ENCODE measurements around the gene LDLRAD1. TPM values are rescaled to one million over a fixed set of nuclear protein-coding genes. Genes with fewer than 3 reads are reported as not detected.

LDLRAD1 gene
- total and polyA plus RNA-seq, 9 donors, result 0.05 to 49.6 (median 0.48) TPM; not detected in 2

- no peak for DNase-seq
- WGBS, 3 donors, result 65 to 67% (median 66%) methylated on average over 5 of the region's 5 CpGs
- TF ChIP-seq POLR2A (IDR thresholded peaks at IDR 0.05) (no peak), CTCF (IDR thresholded peaks at IDR 0.05) (no peak), EP300 (IDR thresholded peaks at IDR 0.05) (no peak)
- no peaks in the 10 kb centered on the region for H3K9me3 ChIP-seq
- H3K27me3 ChIP-seq, result no peaks in the 10 kb centered on the region
- H3K36me3 ChIP-seq, result no peaks in the 10 kb centered on the region
- H3K4me3 ChIP-seq, result no peak overlapping the region
- intact Hi-C loops (cut with DNase I), result no loop called here
- peaks cover 5% of the 10 kb centered on the region for H3K4me1 ChIP-seq (ENCODE audit: insufficient read depth)
- H3K27ac ChIP-seq, result no peak overlapping the region
These were observed 29.7 kb upstream of the LDLRAD1 start for GRCh38 chr1:54047384-54048305.

- no peak for DNase-seq
- H3K4me3 ChIP-seq, result no peak overlapping the region
- no peaks in the 10 kb centered on the region for H3K27me3 ChIP-seq
- peaks cover 5% of the 10 kb centered on the region for H3K4me1 ChIP-seq (ENCODE audit: insufficient read depth)
- H3K36me3 ChIP-seq, result no peaks in the 10 kb centered on the region
- no peak for TF ChIP-seq CTCF (IDR thresholded peaks at IDR 0.05)
- no peak for TF ChIP-seq EP300 (IDR thresholded peaks at IDR 0.05)
- no peak for TF ChIP-seq POLR2A (IDR thresholded peaks at IDR 0.05)
- 53 to 61% (median 61%) methylated on average over 7 of the region's 7 CpGs for WGBS, 3 donors
- no peaks in the 10 kb centered on the region for H3K9me3 ChIP-seq
- intact Hi-C loops (cut with DNase I), result no loop called here
- no peak overlapping the region for H3K27ac ChIP-seq
These were observed 28.8 kb upstream of the LDLRAD1 start for GRCh38 chr1:54046671-54047383.

GRCh38 chr1:54045496-54045895 is 27.5 kb upstream of the LDLRAD1 start:
- DNase-seq, result no peak
- Histone ChIP-seq H3K27me3 (no peaks in the 10 kb centered on the region), H3K9me3 (no peaks in the 10 kb centered on the region), H3K36me3 (no peaks in the 10 kb centered on the region), H3K4me1 (ENCODE audit: insufficient read depth) (peaks cover 4% of the 10 kb centered on the region), H3K4me3 (no peak overlapping the region), H3K27ac (no peak overlapping the region)
- WGBS, 3 donors, result 83 to 91% (median 87%) methylated on average over 2 of the region's 2 CpGs
- intact Hi-C loops (cut with DNase I), result no loop called here
- no peak for TF ChIP-seq EP300 (IDR thresholded peaks at IDR 0.05)
- TF ChIP-seq CTCF (IDR thresholded peaks at IDR 0.05), result no peak

GRCh38 chr1:54041806-54042205 is 23.8 kb upstream of the LDLRAD1 start:
- intact Hi-C loops (cut with DNase I), result no loop called here

More at GRCh38 chr1:54041806-54042205, 23.8 kb upstream of the LDLRAD1 start:
- WGBS, 3 donors, result 3 to 7% (median 7%) methylated on average over 1 of the region's 1 CpG
- H3K4me1 ChIP-seq (ENCODE audit: insufficient read depth), result no peaks in the 10 kb centered on the region
- TF ChIP-seq POLR2A (IDR thresholded peaks at IDR 0.05), result no peak
- TF ChIP-seq EP300 (IDR thresholded peaks at IDR 0.05), result no peak
- no peak for TF ChIP-seq CTCF (IDR thresholded peaks at IDR 0.05)
- H3K27me3 ChIP-seq, result no peaks in the 10 kb centered on the region
- H3K27ac ChIP-seq, result no peak overlapping the region
- H3K4me3 ChIP-seq, result no peak overlapping the region
- no peaks in the 10 kb centered on the region for H3K36me3 ChIP-seq
- H3K9me3 ChIP-seq, result no peaks in the 10 kb centered on the region
- no peak for DNase-seq
